ENCODE data around the gene CASP1.
A peak's percentile ranks its signal among the peaks of the same experiment; 100 is the strongest.
"Not testable (repeated sequence)": the region's sequence is repeated elsewhere in the genome, so short reads cannot be mapped to it uniquely, and the experiment has no call there.

The CASP1 gene

DNA sequence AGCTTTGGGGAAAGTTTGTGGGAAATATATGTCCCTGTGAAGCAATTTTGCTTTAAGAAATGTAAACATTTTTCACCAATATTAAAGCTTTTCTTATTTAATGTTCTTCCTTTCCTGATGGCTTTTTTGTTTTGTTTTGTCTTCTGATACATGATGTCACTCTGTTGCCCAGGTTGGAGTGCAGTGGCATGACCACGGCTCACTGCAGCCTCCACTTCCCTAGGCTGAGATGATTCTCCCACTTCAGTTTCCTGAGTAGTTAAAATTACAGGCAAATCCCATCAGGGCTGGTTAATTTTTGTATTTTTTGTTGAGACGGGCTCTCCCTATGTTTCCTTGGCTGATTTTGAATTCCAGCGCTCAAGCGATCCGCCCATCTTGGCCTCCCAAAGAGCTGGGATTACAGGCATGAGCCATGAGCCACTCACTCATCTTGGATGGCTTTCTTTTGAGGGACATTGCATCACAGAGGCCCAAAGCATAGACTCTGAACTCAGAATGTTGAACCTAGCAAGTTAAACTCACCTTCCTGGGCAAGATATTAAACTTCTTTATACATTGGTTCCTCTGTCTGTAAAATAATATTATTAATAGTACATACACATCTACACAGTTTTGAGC is 10.8 kb upstream of the CASP1 start:
- DNase-seq = no peak

DNA sequence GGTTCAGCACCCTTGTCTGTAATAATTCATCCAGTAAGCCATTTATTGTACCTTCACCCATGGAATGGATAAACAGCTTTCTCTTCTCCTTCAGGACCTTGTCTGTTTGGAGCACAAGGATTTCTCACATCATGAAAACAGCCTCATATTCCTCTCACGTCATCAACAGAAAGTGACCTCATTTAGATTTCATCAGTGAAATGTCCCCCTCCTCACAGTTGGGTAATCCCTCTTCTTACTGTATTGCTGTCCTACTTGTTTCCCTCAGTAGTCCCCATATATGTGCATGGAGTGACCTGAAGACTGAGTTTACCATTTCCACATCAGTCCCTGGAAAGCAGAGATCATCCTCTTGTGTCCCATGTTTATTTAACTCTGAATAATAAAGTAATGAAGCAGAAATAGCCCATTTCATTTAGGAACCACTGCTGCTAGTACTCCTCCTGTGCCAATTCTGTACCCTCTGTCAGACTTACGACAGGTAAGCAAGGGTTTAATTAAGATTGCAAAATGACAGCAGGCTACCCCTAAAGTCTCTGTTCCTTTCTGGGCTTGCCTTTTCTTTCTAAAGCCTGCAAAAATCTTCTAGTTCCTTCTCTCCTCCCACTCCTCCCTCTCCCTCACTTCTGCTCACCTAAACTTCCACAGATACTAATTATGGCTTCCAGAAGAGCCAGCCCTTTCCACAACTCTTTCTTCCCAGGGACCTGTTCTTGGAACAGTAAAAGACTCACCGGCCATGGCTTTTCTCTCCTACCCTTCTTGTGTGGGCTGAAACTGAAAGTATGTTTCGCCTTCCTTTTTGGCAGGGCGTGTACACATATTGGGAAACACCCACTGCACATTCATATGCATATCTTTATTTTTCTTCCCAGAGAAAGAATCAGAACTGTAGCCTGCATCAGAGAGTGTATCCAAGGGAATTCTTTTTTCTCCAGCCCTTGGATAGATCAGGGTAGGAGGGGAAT is 9.9 kb upstream of the CASP1 start, which contains the start of gene CARD16:
TSS of gene CARD16 (minus strand) at position 779 of the 968 bp plus-strand sequence. CDS start at position 741, 38 bp downstream.
- not testable (repeated sequence) for DNase-seq

GRCh38 chr11:105042178-105042577 is 7.2 kb upstream of the CASP1 start:
- no peak for DNase-seq

GRCh38 chr11:105040703-105041102 is 5.8 kb upstream of the CASP1 start:
- no peak for DNase-seq

- not testable (repeated sequence) for DNase-seq
Observed at GRCh38 chr11:105034388-105034787, 556 bp downstream of the CASP1 start.

- no peak for DNase-seq
Observed at GRCh38 chr11:105033781-105034180, 1.2 kb downstream of the CASP1 start.

- DNase-seq = no peak
Observed at GRCh38 chr11:105033343-105033742, 1.6 kb downstream of the CASP1 start.

DNA sequence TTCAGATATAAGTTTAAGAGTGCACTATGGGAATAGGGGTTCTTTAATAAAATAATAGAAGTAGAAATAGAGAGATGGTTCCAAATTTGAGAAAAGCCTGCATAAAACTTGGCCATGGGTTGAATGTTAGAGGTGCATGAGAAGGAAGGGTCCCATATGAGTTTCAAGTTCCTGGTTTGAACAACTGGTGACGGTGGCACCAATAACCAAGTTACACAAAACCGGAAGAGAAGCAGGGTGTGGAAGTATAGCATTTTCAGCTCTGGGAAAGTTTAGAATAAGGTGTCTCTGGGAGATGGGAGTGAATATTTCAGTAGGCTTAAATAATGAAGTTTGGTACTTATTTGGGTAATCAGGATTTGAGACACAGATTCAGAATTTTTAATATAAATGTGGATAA is 2.4 kb downstream of the CASP1 start:
- DNase-seq = no peak

DNA sequence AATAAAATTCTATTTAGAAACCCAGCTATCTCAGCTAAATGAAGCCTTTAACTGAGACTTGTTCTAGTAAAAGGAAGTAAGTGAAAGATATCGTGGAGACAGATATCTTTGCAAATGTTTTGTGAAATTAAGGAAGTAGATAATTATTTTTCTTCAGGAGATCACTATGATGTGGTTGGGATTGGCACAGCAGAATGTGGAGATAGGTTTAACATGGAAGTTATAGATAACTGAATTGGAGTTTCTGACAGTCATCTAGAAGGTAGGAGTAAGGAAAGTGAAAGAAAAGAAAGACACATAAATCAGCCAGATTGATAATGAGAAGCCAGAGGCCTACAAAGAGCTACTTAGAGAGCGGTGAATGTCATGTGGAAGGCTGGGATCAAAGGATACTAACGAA is 7.3 kb downstream of the CASP1 start:
- no peak for DNase-seq

DNA sequence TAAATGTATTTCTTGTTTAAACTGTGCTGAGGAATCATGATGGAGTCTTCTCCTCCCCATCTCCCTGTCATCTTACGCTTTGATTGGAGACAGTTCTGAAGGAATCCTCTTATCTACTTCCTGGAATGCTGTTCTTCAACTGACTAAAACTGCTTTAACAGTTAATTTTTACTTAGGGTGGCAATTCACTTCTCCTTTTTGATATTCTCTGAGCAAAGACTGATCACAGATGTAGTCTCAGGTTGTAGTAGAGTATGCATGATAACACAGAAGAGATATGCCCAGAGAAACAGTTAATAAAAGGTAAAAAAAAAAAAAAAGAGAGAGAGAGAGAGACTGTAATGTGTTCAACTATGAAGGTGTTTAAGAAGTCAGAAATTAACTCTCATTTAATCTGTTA is 10.6 kb downstream of the CASP1 start:
- DNase-seq = no peak

DNA sequence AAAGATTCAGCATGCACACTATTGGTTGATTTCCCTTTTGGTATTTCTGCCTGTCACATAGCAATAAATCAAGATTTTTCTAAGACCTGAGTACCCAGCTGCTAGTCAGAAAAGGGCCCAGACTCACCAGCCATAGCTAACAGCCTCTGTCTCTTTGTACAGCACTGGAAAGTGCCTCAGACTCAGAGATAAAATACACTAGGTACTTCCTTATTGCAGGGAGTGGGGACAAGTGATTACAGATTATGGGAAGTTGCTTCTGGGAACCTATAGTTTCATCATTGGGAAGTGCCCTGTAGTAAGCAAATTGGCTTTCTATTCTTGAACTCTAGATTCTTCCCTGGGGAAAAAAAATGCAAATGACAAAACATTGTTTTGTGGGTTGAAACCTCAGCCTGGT is 11.9 kb downstream of the CASP1 start, which contains the start of gene CASP5:
TSS of gene CASP5 (minus strand) at position 166 of the 400 bp plus-strand sequence. CDS start at position 134, 32 bp downstream.
- no peak for DNase-seq

- no peak for DNase-seq
Observed at GRCh38 chr11:105022527-105022926, 12.4 kb downstream of the CASP1 start.

DNA sequence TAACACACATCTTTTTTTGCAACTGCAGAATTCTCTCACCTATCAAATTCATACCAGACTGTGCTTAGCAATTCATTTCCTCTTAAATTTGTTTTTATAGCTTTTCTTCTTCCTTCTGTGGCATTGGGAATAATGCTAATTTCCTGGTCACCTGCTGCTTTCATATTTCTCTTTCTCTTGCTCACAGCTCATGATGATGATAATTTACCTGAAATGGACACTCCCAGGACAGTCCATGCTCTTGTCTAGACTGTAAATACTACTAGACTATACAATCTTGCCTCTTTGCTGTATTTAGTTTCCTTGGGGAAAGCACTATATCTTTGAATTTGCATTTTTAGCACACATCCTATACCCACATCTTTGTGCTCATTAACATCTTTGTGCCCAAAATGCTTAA is 27.5 kb downstream of the CASP1 start:
- no peak for DNase-seq

- DNase-seq = no peak
Observed at GRCh38 chr11:105005451-105005845, 29.5 kb downstream of the CASP1 start.

DNA sequence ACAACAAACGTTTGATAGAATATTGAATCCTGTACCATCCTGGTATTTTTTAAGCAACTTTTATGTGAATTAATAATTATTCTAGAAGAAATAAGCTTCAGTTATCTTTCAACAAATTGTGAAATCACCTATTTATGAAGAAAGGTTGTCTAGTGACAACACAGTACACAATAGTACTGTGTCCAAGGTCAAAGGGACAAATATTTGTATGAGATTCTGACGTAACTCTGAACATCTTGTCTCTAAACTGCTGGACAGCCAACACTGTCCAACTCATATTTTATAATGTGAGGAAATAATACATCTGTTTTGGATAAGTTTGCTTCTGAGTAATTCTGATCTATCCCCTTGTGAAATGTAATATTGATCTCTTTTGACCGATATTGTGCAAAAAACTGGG is 30.9 kb downstream of the CASP1 start:
- DNase-seq = no peak

DNA sequence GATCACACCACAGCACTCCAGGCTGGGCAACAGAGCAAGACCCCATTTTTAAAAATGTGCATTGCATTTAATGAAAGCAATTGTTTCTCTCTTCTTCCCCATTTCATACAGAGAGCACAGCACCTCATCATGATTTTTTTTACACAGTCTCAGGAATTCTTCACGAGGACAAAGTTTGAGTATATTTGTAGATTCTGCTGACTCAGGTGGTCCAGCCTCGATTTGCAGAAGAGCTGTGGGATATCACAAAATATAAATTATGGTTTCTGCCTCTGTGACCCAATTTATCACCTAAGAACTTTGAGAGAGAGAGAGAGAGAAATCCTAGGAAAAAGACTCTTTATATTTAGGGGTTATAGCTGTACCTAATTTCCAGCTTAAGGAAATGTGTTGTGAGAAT is 31.8 kb downstream of the CASP1 start:
- no peak for DNase-seq

DNA sequence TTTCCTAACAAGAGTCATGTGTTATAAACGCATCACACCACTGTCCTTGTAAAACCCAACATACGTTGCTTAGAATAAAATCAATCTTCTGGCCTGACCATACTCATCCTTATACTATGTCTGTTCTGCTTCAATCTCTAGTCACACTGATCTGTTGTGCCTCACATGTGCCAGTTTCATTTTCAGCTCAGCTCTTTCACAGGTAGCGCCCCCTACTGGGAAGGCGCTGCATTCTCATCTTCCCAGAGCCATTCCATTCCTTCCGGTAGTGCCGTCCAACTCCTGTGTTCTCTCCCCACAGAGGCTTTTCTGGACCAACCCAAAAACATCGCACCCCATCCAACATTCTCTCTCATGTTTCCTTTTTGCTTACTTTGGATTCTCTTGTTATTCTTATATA is 34.1 kb downstream of the CASP1 start:
- no peak for DNase-seq

DNA sequence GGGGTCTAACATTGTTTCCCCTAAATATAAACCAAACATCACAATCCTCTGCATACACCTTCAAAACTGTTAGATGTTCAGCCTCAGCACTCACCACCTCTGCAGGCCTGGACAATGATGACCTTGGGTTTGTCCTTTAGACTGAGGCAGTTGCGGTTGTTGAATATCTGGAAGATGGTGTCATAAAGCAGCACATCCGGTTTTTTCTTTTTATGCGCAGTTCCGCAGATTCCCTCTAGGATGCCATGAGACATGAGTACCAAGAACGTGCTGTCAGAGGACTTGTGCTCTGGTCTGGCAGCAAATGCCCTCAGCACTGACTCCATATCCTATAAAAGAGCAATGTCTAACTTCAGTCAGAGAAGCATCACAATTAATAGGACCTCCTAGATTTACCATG is 34.8 kb downstream of the CASP1 start:
- no peak for DNase-seq

- DNase-seq = no peak
Observed at GRCh38 chr11:104999721-105000120, 35.2 kb downstream of the CASP1 start.

GRCh38 chr11:104997288-104997687 is 37.7 kb downstream of the CASP1 start:
- no peak for DNase-seq

GRCh38 chr11:104995001-104995408 is 39.9 kb downstream of the CASP1 start:
- DNase-seq = peak; percentile 90

DNA sequence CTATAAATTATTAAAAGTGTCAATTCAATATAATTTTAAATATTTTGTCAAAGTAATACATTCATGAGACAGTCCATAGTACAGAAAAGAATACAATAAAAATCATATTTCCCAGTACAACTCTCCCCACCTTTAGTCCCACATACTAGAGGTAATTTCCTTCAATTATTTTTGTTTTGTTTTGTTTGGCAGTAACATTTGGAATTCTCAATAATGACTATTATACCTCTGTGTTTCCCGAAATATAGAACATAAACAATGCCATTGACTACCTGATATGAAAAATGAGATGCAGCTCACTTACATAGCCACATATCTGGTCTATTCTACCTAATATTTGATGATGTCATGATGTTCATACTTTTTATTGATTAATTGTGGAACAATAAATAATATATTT is 42.2 kb downstream of the CASP1 start:
- DNase-seq = no peak

- no peak for DNase-seq
Observed at GRCh38 chr11:104991994-104992393, 43.0 kb downstream of the CASP1 start.

GRCh38 chr11:104984808-104985207 is 50.1 kb downstream of the CASP1 start:
- no peak for DNase-seq

Data from NCI-H2029 (cell line).